Stimulated activated CD4-positive, alpha-beta T cell treated with anti-CD3 and anti-CD28 coated beads, Interleukin-1b, Interleukin-23, amount 100 ng/mL, for 4 hours (primary cell): ENCODE data around the gene ZNF382.
A peak's percentile ranks its signal among the peaks of the same experiment; 100 is the strongest.
"Not testable (repeated sequence)": the region's sequence is repeated elsewhere in the genome, so short reads cannot be mapped to it uniquely, and the experiment has no call there.

Source experiments
- DNase-seq, 2 donors: peaks; one replicate each; pipeline ENCODE4 v3.0.0-alpha.2; 2020; ENCODE audit warnings: low read depth in 2 of 2

The ZNF382 gene

DNA sequence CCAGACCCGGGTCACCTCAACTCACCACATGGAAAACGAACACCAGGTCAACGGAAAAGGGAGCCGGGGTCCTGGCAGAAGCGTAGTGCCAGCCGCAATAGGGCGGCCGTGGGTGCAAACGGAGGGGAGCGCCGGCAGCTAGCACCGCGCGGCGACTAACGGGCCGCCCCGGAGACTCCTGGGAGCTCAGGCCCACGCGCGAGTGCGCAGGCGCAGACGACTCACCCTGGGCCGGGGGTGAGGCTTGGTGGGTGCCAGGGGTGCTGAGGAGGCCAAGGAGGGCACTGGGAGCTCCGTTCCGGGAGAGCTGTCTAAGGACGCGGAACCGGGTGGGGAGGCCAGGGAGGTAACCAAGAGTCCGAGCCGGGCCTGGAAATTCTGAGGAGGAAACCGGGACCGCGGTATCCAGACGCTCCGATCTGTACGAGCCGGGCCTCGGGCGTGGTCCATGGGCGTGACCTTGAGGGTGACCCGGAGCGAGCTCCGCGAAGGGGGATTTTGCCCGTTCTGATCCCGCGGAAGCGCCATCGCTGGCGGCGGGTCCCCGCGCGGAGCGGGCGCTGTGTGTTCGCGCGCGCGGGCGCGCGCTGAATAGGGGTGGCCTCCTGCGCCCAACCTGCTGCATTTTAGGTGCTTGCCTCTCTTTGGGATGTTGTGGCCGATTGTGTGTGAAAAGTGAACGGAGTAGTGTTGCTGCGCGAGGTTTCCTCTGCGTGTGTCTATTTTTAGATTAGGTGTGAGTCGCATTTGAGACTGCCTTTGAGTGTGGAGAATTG, at the start of gene ZNF382:
ZNF382 (plus strand) TSS at position 213 of the 776 bp plus-strand sequence. CDS start 4,602 bp downstream, outside the sequence.
- peak; percentile 85 to 93 for DNase-seq

DNA sequence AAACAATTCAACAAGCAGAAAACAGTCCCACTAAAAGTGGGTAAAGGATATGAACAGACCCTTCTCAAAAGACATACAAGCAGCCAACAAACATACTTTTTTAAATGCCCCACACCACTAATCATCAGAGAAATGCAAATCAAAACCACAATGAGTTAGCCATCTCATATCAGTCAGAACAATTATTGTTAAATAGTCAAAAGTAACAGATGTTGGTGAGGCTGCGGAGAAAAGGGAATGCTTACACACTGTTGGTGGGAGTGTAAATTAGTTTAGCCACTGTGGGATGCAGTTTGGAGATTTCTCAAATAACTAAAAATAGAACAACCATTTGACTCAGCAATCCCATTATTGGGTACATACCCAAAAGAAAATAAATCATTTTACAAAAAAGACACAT, 40.7 kb upstream of the ZNF382 start:
- no peak for DNase-seq

DNA sequence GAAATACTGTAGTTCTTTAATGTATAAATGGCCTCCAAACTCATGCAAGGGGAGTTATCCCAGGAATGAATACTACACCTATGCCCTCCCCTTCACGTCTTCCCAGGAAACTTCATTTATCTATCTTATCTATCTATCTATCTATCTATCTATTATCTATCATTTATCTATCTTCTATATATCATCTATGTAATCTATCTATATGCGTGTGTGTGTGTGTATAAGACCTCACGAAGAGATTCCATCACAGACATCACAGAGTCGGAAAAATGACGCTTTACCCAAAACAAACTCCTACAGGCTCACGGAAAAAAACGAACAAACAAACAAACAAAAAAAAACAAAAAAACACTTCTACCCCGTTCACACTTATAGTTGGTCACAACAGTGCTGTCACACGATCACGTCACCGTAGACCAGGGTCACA, 32.5 kb upstream of the ZNF382 start:
- no peak for DNase-seq

DNA sequence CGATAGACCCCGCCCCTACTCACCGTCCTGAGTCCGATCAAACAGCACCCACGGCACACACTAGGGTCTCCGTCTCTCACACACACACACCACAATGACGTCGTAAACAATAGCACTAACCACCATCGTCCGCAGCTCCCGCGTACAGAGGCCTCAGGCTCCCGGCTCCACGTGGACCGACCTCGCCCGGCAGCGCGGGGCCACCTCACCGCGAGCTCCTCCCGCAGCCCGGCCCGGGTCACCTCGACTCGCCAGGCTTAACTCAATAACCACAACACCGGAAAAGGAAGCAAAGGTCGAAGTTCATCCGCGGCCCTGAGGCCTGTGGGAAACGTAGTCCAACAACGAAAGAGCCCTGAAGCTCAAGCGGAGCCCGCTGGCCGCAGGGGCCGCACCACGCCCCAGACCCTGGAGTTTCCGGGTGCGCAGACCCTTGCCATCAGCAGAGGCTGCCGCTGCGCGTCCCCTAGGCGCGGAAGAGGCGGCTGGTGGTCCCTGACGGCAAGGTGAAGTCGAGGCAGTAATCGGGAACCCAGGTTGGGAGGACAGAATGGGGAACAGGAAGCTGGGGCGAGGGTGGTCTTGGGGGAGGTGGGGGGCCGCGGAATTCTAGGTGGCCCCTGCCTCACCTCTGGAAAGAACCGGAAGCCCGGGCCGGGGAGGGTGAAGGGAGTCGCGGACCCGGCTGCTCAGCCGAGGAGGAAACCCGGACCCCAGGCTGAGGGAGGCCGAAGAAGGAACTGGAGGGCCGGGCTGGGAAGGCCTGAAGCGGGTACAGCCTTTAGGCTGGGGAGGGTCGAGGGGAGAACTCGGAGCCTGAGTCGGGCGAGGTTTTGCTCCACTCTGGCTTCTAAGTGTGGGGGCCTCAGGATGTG, 31.9 kb upstream of the ZNF382 start, which contains the start of gene ZNF529:
ZNF529 (minus strand) TSS at position 273 of the 875 bp plus-strand sequence. CDS start 946 bp downstream, outside the sequence.
- peak; percentile 60 to 61 for DNase-seq

DNA sequence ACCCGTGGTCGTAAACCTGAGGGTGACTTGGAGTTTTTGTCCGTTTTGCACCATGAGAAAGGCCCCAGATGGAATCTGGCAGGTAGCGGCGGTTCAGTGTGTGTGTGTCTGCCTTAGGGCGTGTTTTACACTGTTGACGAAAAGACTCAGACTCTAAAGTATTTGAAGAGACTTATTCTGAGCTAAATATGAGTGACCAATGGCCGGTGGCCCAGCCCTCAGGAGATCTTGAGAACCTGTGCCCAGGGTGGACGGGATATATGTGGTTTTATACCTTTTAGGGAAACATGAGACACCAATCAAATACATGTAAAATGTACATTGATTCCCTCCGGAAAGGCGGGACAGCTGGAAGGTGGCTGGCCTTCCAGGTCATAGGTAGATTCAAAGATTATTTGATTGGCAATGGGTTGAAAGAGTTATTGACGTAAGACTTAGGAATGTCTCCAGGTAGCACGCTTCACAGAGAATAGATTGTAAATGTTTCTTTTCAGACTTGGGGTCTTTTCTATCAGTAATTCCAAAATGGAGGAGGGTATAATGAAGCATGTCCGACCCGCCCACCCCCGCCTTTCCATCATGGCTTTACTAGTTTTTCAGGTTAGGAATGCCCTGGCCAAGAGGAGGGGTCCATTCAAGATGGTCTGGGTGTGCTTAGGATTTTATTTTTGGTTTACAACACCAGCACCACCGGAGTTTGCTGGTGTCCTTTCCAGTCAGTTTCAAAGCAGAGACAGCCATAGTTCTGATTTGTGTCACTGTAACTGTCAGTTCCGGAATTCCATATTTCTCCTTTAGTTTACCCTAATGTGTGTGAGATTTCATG, 31.0 kb upstream of the ZNF382 start:
- no peak for DNase-seq

DNA sequence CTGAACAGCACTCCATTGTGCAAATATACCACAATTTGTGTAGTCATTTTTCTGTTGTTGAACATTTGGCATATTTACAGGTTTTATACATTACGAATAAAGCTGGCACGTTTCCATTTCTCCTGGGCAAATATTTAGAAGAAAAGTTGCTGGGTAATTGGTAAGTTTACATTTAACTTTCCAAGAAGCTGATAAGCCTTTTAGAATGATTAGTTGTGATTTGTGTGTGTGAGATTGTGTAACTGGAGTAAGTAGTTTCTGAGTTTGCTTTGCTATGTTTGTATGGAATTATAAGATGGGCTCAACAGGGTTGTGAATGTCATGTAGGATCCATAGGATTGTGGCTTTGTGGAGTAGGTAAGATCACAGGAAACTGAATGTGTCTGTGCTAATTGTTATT, 30.4 kb upstream of the ZNF382 start:
- no peak for DNase-seq

DNA sequence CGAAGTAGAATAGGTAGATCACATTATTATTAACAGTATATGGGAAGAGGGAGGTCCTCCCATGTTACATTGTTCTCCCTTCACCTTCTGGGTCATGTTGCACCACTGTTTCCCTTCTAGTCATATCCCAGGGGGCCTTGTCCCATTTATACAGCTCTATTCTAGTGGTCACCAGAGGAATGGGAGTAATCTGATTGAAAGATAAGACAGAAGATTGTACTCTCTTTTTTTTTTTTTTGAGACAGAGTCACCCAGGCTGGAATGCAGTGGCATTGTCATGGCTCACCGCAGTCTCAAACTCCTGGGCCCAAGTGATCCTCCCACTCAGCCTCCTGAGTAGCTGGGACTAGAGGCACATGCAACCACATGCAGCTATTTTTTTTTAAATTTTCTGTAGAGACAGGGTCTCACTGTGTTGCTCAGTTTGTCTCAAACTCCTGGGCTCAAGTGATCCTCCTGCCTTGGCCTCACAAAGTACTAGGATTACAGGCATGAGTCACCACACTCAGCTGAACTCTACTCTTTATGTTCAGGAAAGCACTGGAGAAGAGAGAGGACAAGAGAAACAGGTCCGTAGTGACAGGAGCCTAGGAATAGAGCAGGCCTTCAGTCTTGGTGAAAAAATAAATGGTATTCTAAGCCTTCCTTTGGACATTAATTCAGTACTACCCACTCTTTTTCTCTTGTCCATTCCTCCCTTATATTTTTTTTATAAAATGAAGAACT, 27.7 kb upstream of the ZNF382 start:
- DNase-seq = no peak

DNA sequence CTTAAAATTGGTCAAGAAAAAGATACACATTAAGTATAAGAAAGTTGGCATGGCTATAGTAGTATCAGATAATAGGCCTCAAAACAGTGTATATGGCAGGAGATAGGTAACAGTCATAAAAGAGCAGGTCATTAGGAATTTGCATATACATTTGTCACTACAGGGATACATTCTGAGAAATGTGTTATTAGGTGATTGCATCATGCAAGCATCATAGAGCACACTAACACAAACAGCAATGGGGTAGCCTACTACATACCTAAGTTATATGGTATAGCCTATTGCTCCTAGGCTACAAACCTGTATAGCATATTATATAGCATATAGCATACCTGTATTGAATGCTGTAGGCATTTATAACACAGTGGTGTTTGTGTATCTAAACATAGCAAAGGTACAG, 25.9 kb upstream of the ZNF382 start:
- DNase-seq = no peak

DNA sequence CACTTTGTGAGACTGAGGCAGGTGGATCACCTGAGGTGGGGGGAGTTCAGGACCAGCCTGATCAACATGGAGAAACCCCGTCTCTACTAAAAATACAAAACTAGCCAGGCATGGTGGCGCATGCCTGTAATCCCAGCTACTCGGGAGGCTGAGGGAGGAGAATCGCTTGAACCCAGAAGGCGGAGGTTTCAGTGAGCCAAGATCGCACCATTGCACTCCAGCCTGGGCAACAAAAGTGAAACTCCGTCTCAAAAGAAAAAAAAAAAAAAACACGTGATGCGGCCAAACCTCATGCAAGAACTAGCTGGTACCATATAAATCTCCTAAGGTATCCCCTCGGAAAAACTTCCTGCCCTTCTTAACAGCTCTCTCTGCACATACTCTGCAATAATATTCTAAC, 2.4 kb upstream of the ZNF382 start:
- DNase-seq = not testable (repeated sequence)

DNA sequence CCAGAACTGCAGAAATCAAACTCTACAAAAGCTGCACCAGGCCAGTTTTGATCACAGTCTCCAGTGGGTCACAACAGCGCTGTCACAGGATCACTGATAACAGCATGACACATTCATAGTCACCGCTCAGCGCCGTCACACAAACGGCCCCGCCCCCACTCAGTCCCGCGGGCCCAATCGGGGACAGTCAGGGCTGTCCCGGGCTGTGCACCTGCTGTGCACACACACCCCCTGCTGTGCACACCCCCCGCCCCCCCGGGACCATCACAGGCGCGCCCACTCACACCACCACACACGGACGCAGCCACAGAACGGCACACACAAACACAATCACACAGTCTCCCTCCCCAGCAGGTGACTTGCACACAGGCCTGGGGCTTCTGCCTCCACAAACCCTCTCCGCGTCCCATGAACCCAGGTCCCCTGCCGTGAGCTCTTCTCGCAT, 435 bp upstream of the ZNF382 start:
- peak; percentile 78 to 85 for DNase-seq

DNA sequence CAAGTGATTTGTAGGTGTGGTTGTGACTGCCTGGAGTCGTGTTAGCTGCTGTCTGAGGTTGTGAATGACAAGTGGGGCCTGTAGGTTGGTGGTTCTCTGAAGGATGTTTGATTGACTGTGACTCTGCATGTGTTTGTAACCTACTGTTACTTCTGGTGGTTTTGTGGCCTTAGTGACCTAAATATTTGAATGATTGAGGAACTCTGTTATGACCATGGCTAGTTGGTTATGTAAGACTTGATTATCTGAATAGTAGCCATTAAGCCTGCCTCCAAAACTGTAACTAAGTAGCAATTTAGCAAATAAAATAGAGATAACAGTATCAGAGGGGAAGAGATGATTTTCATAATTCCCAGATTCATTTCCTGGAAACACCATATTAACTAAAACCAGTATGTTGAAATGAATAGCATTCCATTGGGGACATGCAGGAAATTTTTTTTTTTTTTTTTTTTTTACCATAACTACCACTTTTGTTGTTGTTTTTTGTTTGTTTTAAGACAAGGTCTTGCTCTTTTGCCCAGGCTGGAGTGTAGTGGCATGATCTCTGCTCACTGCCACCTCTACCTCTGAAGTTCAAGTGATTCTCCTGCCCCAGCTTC, 865 bp downstream of the ZNF382 start:
- DNase-seq = peak in 1 of 2 donors; percentile 2

DNA sequence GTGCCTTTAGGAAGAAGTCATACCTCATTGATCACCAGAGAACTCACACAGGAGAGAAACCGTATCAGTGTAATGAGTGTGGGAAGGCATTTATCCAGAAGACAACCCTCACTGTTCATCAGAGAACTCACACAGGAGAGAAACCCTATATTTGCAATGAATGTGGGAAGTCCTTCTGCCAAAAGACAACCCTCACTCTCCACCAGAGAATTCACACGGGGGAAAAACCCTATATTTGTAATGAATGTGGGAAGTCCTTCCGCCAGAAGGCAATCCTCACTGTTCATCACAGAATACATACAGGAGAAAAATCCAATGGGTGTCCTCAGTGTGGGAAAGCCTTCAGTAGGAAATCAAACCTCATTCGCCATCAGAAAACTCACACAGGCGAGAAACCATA, 21.9 kb downstream of the ZNF382 start:
- no peak for DNase-seq

DNA sequence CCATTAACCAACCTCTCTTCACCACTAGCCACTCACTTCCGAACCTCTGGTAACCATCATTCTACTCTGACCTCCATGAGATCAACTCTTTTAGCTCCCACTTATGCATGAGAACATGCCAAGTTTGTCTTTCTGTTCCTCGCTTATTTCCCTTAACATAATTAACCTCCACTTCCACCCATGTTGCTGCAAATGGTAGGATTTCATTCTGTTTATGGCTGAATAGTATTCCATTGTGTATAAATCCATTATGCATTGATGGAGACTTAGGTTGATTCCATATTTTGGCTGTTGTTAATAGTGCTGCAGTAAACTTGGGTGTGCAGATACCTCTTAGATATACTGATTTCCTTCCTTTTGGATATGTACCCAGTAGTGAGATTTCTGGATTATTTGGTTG, 30.2 kb downstream of the ZNF382 start:
- no peak for DNase-seq

DNA sequence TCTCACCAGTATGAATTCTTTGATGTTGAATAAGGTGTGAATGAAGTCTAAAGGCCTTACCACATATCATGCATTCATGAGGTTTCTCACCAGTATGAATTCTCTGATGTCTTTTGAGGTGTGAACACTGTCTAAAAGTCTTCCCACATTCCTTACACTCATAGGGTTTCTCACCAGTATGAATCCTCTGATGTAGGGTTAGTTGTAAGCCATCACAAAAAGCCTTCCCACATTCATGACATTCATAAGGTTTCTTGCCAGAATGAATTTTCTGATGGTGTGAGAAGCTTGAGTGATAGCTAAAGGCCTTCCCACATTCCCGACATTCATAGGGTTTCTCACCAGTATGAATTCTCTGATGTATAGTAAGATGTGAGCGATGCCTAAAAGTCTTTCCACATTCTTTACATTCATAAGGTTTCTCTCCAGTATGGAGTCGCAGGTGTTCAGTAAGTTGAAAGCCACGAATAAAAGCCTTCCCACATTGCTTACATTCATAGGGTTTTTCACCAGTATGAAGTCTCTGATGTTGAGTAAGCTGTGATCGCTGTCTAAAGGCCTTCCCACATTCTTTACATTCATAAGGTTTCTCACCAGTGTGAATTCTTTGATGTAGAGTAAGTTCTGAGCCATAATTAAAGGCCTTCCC, 33.9 kb downstream of the ZNF382 start:
- no peak for DNase-seq

DNA sequence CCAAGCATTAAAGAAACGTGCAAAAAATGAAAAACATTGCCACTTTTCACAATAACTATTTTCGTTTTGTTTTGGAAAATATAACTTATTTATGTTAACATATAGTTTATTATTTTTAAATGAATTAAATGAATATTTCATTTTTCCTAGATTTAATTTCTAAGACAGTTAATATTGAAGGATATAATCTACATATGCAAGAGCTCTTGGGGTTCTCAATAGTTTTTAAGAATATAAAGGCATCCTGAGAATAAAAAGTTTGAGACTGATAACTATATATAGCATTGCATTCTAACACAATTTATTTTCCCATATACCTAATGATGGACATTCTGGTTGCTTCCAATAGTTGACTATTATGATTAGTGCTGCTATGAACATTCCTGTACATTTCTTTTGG, 41.6 kb downstream of the ZNF382 start:
- no peak for DNase-seq

DNA sequence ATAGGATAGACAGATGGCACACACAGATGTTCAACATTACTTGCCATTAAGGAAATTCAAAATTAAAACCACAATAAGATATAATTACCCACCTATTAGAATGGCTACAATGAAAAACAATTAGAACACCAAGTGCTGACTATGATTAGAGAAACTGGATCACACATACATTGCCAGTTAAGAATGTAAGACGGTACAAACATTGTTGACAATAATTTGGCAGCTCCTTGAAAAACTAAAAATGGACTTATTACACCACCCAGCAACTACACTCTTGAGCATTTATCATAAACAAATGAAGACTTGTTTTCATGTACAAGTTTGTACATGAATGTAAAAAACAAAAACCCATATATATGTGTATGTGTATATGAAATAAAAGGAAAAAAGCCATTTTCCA, 47.8 kb downstream of the ZNF382 start:
- DNase-seq = no peak

DNA sequence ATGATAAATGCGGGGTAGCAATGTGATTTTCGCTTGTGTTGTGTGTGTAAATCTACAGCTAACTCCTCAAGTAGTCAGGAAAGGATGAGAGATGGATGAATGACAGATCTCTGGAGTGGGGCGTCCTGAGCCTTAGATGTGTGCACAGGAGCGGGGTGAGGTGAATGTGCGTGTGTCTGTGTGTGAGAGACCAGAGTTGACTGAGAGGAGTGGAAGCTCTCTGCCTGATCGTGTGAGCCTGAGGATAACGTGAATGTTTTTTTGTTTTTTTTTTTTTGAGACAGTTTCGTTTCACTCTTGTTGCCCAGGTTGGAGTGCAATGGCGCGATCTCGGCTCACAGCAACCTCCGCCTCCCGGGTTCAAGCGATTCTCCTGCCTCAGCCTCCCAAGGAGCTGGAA, 60.7 kb downstream of the ZNF382 start:
- DNase-seq = no peak

DNA sequence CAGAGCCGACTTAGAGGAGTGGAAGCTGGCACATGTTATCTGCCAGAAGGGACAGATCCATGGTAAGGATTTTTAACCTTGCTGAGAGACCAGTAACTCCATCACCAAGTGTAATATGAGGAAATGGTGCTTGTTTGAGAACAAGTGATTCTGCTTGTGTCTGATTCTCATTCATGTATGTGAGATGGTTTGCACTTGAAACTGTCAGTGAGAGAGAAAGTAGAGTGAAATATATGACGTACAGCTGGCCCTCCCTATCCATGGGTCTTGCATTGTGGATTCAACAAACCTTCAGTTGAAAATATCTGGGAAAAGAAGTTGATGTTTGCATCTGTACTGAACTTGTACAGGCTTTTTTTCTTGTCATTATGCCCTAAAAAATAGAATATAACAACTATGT, 63.5 kb downstream of the ZNF382 start:
- DNase-seq = no peak

DNA sequence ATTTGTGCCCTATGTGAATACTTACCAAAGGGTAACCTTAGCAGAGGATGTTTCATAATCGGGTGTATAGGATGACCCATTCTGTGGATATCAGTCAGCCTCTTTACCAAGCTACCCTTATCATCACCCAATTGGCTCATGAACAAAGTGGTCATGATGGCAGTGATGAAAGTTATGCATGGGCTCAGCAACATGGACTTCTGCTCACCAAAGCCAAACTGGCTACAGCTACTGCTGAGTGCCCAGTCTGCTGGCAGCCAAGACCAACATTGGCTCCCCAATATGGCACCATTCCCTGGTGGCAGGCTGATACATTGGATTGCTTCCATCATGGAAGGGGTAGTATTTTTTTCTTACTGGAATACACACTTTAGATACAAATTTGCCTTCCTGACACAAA, 67.3 kb downstream of the ZNF382 start:
- DNase-seq = no peak

DNA sequence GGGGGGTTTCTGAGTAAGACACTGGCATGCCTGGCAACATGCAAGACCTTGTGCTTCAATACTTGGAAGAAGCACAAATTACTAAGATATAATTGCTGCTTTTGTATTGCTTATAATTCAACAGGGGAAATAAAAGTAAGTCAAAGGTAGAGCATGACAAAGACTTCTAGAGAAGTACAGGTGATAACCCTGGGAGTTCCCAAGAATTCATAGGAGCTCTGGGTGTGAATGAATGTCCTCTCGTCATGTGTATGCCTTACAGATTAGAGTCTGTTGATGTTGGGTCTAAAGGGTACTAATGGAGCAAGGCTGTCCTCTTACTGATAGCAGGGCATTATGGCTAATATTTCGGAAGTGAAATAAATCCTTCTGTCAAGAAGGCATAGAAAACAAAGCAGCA, 69.1 kb downstream of the ZNF382 start:
- DNase-seq = no peak
